HG03521 (cell line): Measurements from ENCODE around the gene COX4I1.

Source experiments
- ATAC-seq: cut with Tn5 transposase; IDR thresholded peaks from one replicate; pipeline ENCODE4 v1.9.1; 2021; ENCODE audit warnings: mild to moderate bottlenecking, moderate library complexity; ENCODE audit not compliant: unreplicated experiment

COX4I1 gene

DNA sequence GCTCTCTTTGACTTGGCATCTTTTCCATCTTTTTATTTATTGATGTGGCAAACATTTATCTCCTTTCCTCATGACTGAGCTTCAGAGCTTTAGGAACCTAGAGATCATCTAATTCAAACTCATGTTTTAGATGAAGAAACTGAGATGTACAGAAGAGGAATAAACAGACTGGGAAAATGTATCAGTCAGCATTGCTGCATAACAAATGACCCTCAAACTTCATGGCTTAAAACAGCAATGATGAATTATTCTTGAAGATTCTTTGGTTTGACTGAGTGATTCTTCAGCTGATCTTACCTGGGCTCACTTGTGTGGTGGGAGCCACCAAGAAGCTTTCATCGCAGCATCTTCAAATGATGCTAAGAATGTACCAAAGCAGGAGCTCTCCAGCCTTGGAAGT lies 55.4 kb downstream of the COX4I1 start:
- ATAC-seq = no peak

DNA sequence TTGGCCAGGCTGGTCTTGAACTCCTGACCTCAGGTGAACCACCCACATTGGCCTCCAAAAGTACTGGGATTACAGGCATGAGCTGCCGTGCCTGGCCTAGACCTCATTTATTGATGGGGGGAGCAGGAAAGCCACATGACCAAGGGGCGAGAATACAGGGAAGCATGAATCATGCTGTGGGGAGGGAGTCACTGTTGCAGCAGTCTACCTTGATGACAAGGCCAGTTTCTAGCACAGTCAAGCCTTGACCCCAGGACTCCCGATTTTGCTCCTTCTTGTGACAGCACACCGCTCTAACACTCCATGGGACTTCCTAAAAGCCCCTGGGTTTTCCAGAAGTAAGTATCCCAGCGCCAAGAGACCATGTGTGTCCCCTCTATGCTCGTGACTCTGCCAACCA lies 56.6 kb downstream of the COX4I1 start:
- no peak for ATAC-seq

DNA sequence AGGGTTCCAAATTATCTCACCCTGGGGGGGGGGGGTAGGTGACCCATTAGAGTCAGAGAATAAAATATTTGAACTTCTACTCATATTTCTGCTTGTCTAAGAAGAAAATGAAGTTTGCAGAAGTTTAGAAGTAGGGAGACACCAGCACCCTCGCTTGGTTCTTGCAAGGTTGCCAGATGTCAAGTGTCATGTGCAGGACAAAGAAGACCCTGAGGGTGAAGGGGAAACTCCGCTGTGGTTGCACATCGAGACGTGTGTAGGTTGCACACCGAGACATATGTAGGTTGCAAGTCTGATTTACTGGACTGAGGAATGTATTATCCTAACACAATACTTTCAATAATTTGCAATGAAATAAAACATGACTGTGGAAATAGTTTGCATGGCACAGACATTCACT lies 57.1 kb downstream of the COX4I1 start:
- ATAC-seq = no peak
